AG04449 (cell line): ENCODE data around the gene OXNAD1.

Source experiments
- CTCF ChIA-PET: fragments of 350-600 bp; formaldehyde crosslinking; extraction: SDS; loops from one replicate; lab custom pipeline; 2021; ENCODE audit warnings: antibody characterized with exemption; lab: Yijun Ruan, JAX
- POLR2A ChIA-PET: fragments of 400-600, 350-600 bp; formaldehyde crosslinking; extraction: SDS; loops from one replicate; lab custom pipeline; 2020; ENCODE audit warnings: antibody characterized with exemption, inconsistent platforms; lab: Yijun Ruan, JAX
- DNase-seq: peaks from one replicate; pipeline ENCODE4 v3.0.0-alpha.2; 2010; ENCODE audit warnings: low read depth, low spot score
- H3K4me3 ChIP-seq: 2 replicates; pipeline ENCODE4 v1.5.1; 2011; ENCODE audit warnings: low read depth, mild to moderate bottlenecking, control low read depth, low read length
- TF ChIP-seq, protein P1 (sequence below): IDR thresholded peaks from one replicate; pipeline ENCODE4 v1.5.1; 2011; ENCODE audit warnings: mild to moderate bottlenecking, moderate library complexity, low read length, control low read depth, inconsistent platforms; ENCODE audit not compliant: insufficient read depth; ENCODE audit errors: missing control alignments

Gene OXNAD1

DNA sequence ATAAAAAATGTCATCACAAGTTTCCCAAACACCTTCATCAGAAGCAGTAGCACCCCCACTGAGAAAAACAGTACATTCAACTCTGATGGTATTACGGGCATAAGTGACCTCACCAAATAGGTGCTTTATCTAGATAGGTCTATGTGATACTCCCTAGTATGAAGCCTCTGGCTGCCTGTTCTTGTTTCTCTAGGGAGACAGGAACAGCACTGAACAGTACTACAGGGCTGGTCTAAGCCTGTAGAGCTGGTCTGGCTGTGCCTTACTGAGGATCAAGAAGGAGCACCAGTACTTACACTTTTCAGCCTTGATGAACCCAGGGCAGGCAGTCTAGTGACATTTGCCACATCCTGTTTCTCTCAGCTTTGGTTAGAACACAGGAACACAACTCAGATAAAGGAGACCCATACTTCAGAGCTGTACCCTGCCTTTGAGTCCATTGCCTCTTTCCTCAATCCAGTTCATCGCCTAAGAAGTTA, 35.9 kb downstream of the OXNAD1 start:
- ChIA-PET POLR2A (no interaction called here), CTCF (interaction anchor here (1.2 to 2.0 kb wide), 3 partner anchors 9 to 31 kb away, joined by 4 to 12 read pairs (median 6); no protein-coding TSS in a partner anchor)
- TF ChIP-seq, protein P1, sequence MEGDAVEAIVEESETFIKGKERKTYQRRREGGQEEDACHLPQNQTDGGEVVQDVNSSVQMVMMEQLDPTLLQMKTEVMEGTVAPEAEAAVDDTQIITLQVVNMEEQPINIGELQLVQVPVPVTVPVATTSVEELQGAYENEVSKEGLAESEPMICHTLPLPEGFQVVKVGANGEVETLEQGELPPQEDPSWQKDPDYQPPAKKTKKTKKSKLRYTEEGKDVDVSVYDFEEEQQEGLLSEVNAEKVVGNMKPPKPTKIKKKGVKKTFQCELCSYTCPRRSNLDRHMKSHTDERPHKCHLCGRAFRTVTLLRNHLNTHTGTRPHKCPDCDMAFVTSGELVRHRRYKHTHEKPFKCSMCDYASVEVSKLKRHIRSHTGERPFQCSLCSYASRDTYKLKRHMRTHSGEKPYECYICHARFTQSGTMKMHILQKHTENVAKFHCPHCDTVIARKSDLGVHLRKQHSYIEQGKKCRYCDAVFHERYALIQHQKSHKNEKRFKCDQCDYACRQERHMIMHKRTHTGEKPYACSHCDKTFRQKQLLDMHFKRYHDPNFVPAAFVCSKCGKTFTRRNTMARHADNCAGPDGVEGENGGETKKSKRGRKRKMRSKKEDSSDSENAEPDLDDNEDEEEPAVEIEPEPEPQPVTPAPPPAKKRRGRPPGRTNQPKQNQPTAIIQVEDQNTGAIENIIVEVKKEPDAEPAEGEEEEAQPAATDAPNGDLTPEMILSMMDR: no peak
- no peak for DNase-seq
- no peak overlapping the region for H3K4me3 ChIP-seq

DNA sequence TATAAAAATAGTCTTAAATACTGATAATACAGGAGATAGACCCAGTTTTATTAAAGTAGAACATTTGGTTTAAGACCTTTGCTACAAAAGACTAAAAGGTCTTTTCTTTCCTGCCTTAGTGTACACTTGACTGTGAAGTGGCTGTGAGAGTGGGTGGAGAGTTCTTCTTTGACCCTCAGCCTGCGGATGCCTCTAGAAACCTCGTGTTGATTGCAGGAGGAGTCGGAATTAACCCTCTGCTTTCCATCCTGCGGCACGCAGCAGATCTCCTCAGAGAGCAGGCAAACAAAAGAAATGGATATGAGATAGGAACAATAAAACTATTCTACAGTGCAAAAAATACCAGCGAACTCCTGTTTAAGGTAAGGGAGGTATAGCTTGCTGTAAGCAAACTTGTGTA, 36.5 kb downstream of the OXNAD1 start:
- ChIA-PET CTCF (interaction anchor here (1.4 to 2.0 kb wide), 3 partner anchors 10 to 32 kb away, joined by 3 to 12 read pairs (median 4); no protein-coding TSS in a partner anchor), POLR2A (no interaction called here)
- TF ChIP-seq, protein P1: no peak
- no peak for DNase-seq
- no peak overlapping the region for H3K4me3 ChIP-seq

DNA sequence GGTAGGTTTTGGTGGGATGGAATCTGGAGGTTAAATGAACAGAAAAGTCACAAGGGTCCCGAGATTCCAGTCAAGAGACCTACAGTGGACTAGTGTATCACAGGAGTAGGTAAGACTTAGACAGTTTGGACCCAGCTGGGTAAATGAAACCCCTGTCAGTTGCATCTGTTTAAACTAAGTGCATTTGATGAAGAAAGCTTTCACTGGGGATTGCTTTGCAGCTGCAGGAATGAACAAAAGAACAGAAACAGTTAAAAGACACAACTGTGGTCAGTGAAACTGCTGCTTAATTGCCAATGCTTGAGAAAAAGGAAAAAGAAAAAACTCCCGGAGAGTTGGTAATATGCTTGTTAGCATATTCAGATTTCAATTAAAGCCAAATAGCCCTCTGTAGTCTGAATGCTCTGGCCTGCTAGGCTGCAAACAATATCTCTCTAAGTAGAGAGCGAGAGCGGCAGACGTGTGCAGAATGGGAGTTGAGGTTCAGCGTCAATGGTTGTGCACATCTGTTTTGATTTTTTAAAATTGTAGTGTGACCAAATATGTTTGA, 37.1 kb downstream of the OXNAD1 start:
- TF ChIP-seq, protein P1: no peak
- POLR2A ChIA-PET: no interaction called here
- CTCF ChIA-PET: interaction anchor here (1.4 kb wide), 1 partner anchor 12 kb away, joined by 3 read pairs; no protein-coding TSS in a partner anchor
- DNase-seq: no peak
- no peak overlapping the region for H3K4me3 ChIP-seq

DNA sequence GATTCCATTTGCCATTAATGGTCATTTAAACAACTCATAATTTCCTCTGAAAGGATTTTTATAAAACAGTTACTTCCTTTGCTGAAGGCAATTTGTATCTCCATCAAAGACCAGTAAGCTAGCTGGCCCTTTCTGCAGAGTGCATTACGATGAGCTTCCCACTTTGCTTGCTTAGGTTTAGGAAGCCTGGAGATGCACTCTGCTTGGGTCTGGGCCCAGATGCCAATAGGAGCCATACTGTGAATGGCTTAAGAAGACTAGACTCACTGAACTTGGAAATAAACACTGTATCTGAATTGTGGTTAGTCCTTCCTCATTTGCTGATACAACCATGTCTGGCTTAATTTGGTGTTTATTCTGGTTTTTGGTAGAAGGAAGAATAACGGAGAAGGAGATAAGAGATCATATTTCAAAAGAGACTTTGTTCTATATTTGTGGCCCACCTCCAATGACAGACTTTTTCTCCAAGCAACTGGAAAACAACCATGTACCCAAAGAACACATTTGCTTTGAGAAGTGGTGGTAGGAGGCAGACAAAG, 38.1 kb downstream of the OXNAD1 start:
- ChIA-PET POLR2A (no interaction called here), CTCF (interaction anchor here (1.6 to 2.6 kb wide), 3 partner anchors 11 to 243 kb away, joined by 4 to 16 read pairs (median 6); no protein-coding TSS in a partner anchor)
- no peak overlapping the region for H3K4me3 ChIP-seq
- TF ChIP-seq, protein P1: no peak
- DNase-seq: no peak

DNA sequence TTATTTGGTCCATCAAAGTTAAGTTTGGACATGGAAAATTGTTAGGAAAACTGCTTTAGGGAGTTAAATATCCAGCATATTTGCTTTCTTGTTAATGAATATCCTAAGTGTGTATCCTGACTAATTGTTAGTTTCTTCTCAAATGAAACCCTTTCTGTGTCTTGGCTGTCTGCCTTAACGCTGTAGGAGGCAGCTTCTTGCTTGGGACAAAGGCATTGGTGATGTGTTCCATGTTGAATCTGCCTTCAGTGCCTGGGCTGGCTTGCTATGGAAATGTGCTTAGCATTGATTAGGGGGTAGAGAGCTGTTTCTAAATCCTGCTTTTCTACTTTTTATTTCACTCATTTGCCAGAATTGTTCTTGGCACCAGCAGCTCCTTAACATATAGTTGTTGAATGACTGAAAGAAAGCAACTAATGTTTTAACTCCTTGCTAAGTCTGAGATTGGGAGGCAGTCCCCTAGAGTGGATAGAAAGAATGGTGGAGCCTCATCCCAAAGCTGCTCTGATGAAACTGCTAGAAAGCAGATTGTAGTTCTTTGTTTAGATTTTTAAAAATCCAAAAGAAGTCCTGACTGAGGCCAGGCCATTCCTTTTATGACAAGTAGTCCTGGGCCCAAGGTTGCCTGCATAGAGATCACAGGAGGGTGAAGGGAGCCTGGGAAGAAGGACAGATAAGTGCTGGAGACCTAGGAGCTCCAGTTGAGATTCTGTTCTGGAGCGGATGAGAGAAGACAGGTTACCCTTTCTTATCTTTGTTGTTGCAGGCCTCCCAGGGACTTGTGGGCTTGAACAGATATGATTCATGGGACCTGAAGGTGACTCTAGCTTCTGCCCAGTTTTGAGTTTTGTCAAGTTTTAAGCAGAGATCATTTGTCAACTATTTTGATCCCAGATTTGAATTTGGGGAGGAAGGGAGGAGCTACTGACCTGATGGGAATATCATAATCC, 39.3 kb downstream of the OXNAD1 start:
- CTCF ChIA-PET: interaction anchor here (1.6 to 2.6 kb wide), 4 partner anchors 10 to 242 kb away, joined by 4 to 16 read pairs (median 7); no protein-coding TSS in a partner anchor
- H3K4me3 ChIP-seq: no peak overlapping the region
- POLR2A ChIA-PET: no interaction called here
- DNase-seq: no peak
- TF ChIP-seq, protein P1: no peak
